HEK293 (cell line): ENCODE measurements around the gene CORT.

Experiments
- HOXA7 ChIP-seq: sonication (generic); formaldehyde crosslinking; IDR thresholded peaks from 2 replicates; pipeline ENCODE4 v1.8.1; 2022; ENCODE audit warnings: missing genetic modification reagents, borderline replicate concordance
- INSM2 ChIP-seq: fragments of 450-650 bp; formaldehyde crosslinking; IDR thresholded peaks from 2 replicates; pipeline ENCODE4 v1.5.1; 2016; ENCODE audit warnings: missing biosample characterization, missing genetic modification characterization
- PRDM2 ChIP-seq: fragments of 450-650 bp; formaldehyde crosslinking; IDR thresholded peaks from 2 replicates; pipeline ENCODE4 v1.5.1; 2016; ENCODE audit warnings: missing biosample characterization, missing genetic modification characterization, borderline replicate concordance
- RBAK ChIP-seq: fragments of 450-650 bp; formaldehyde crosslinking; IDR thresholded peaks from 2 replicates; pipeline ENCODE4 v1.5.1; 2016; ENCODE audit warnings: missing biosample characterization, missing genetic modification characterization
- REST ChIP-seq: fragments of 450-650 bp; formaldehyde crosslinking; IDR thresholded peaks from 2 replicates; pipeline ENCODE4 v1.5.1; 2016; ENCODE audit warnings: missing biosample characterization, missing genetic modification characterization
- ZNF10 ChIP-seq: fragments of 450-650 bp; formaldehyde crosslinking; IDR thresholded peaks from 2 replicates; pipeline ENCODE4 v1.5.1; 2017; ENCODE audit warnings: missing biosample characterization, missing genetic modification characterization
- ZNF214 ChIP-seq: fragments of 450-650 bp; formaldehyde crosslinking; IDR thresholded peaks from 2 replicates; pipeline ENCODE4 v1.5.1; 2017; ENCODE audit warnings: missing biosample characterization, mild to moderate bottlenecking, missing genetic modification characterization, borderline replicate concordance
- ZNF274 ChIP-seq, 2 experiments: fragments of 200-500 bp in 1 of 2; fragments of 450-650 bp in 1 of 2; sonication (Bioruptor generic) in 1 of 2; formaldehyde crosslinking in 1 of 2; IDR thresholded peaks; 2 replicates each; pipeline versions ENCODE4 v1.5.1 to v1.6.1; 2014 to 2016; ENCODE audit warnings: borderline replicate concordance in 1 of 2, inconsistent platforms in 1 of 2, low read length in 1 of 2, missing biosample characterization in 1 of 2, missing genetic modification characterization in 1 of 2
- ZNF324 ChIP-seq: fragments of 450-650 bp; formaldehyde crosslinking; IDR thresholded peaks from 2 replicates; pipeline ENCODE4 v1.5.1; 2016; ENCODE audit warnings: missing biosample characterization, missing genetic modification characterization
- ZNF335 ChIP-seq: fragments of 450-650 bp; formaldehyde crosslinking; conservative IDR thresholded peaks from 2 replicates; pipeline ENCODE4 v1.5.1; 2016; ENCODE audit warnings: missing biosample characterization, missing genetic modification characterization
- ZNF354C ChIP-seq: fragments of 450-650 bp; formaldehyde crosslinking; IDR thresholded peaks from 2 replicates; pipeline ENCODE4 v1.5.1; 2016; ENCODE audit warnings: missing biosample characterization, missing genetic modification characterization, low read depth, borderline replicate concordance
- ZNF37A ChIP-seq: fragments of 450-650 bp; IDR thresholded peaks from 2 replicates; pipeline ENCODE4 v1.5.1; 2018; ENCODE audit warnings: missing biosample characterization, missing genetic modification characterization
- ZNF544 ChIP-seq: fragments of 450-650 bp; formaldehyde crosslinking; IDR thresholded peaks from 2 replicates; pipeline ENCODE4 v1.5.0; 2017; ENCODE audit warnings: missing biosample characterization, missing genetic modification characterization
- ZNF549 ChIP-seq: fragments of 450-650 bp; IDR thresholded peaks from 2 replicates; pipeline ENCODE4 v1.5.1; 2018; ENCODE audit warnings: missing biosample characterization, missing genetic modification characterization, mild to moderate bottlenecking, inconsistent platforms, moderate library complexity
- ZNF561 ChIP-seq: fragments of 450-650 bp; IDR thresholded peaks from 2 replicates; pipeline ENCODE4 v1.5.1; 2018; ENCODE audit warnings: missing biosample characterization, missing genetic modification characterization, borderline replicate concordance
- ZNF623 ChIP-seq: fragments of 450-650 bp; formaldehyde crosslinking; IDR thresholded peaks from 2 replicates; pipeline ENCODE4 v1.5.1; 2016; ENCODE audit warnings: missing biosample characterization, missing genetic modification characterization
- ZSCAN18 ChIP-seq: fragments of 450-650 bp; formaldehyde crosslinking; IDR thresholded peaks from 2 replicates; pipeline ENCODE4 v1.5.1; 2016; ENCODE audit warnings: missing biosample characterization, missing genetic modification characterization
- TF ChIP-seq, protein P1 (sequence below): fragments of 450-650 bp; formaldehyde crosslinking; IDR thresholded peaks from 2 replicates; pipeline ENCODE4 v1.5.1; 2016; ENCODE audit warnings: missing biosample characterization, missing genetic modification characterization
- TF ChIP-seq, protein P2 (sequence below): fragments of 450-650 bp; formaldehyde crosslinking; IDR thresholded peaks from 2 replicates; pipeline ENCODE4 v1.5.1; 2016; ENCODE audit warnings: missing biosample characterization, missing genetic modification characterization

Gene CORT

DNA sequence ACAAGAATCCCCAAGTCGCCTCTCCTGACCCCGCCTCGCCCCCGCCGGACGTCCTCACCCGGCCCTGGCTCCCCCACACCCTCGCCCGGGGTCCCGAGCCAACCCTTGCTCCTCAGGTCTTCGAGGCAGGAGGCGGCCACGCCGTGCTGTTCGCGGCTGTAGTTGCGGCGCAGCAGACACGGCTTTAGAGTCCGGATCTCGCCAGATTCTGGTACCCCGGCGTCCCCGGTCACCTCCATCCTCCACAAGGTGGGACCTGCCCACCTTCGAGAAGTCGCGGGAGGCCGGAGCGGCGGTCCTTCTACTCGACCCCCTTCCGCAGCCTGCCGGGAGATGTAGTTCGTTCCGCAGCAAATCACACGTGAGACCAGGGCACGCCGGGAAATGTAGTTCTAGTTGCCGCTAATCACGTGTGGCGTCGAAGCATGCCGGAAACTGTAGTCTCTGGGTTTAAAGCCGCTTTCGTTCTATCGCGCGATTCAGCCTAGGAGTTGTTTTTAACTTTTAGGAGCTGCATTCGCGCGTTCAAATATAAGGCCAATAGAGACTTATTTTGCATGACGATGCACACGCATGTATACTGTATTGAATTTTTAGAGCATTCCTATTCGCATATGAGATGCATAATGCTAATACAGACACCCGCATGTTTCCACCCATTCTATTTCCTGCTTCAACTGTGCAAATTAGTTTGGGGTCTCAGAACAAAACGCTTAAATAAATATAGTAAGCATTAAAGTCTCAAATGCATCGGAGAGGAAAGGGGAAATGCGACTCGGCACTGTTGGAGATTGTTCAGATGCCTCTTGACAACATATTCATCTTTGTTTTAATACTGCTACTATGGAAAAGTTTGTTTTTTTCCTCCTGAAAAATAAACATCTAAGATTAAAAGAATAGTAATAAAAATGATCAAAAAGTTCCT is 22.7 kb downstream of the CORT start, which contains the start of gene DFFA (continued):
- TF ChIP-seq ZNF274 (IDR thresholded peaks at IDR 0.05; ENCODE audit: low read length), result no peak
- TF ChIP-seq ZNF274 (tag by site-specific recombination; IDR thresholded peaks at IDR 0.05; ENCODE audit: borderline replicate concordance), result no peak
- TF ChIP-seq ZNF561 (tag by site-specific recombination), result 0 out of 2 replicates have a peak, but pooled peaks have one; percentile 13
- TF ChIP-seq ZSCAN18 (tag by site-specific recombination), result no peak
- no peak for TF ChIP-seq ZNF214
- TF ChIP-seq, protein P1, sequence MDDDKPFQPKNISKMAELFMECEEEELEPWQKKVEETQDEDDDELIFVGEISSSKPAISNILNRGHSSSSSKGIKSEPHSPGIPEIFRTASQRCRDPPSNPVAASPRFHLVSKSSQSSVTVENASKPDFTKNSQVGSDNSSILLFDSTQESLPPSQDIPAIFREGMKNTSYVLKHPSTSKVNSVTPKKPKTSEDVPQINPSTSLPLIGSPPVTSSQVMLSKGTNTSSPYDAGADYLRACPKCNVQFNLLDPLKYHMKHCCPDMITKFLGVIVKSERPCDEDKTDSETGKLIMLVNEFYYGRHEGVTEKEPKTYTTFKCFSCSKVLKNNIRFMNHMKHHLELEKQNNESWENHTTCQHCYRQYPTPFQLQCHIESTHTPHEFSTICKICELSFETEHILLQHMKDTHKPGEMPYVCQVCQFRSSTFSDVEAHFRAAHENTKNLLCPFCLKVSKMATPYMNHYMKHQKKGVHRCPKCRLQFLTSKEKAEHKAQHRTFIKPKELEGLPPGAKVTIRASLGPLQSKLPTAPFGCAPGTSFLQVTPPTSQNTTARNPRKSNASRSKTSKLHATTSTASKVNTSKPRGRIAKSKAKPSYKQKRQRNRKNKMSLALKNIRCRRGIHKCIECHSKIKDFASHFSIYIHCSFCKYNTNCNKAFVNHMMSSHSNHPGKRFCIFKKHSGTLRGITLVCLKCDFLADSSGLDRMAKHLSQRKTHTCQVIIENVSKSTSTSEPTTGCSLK (tag by site-specific recombination), result no peak
- no peak for TF ChIP-seq RBAK (tag by site-specific recombination)
- no peak for TF ChIP-seq ZNF544
- TF ChIP-seq INSM2 (tag by site-specific recombination), result no peak; the same call in 1 of the 2 replicates
- TF ChIP-seq HOXA7 (CRISPR knock-in tag), result no peak
- TF ChIP-seq ZNF10 (tag by site-specific recombination), result no peak
- TF ChIP-seq ZNF549 (tag by site-specific recombination), result no peak
- no peak for TF ChIP-seq REST (tag by site-specific recombination)
- peak; percentile 80; the same call in 1 of the 2 replicates for TF ChIP-seq ZNF324 (tag by site-specific recombination)
- TF ChIP-seq, protein P2, sequence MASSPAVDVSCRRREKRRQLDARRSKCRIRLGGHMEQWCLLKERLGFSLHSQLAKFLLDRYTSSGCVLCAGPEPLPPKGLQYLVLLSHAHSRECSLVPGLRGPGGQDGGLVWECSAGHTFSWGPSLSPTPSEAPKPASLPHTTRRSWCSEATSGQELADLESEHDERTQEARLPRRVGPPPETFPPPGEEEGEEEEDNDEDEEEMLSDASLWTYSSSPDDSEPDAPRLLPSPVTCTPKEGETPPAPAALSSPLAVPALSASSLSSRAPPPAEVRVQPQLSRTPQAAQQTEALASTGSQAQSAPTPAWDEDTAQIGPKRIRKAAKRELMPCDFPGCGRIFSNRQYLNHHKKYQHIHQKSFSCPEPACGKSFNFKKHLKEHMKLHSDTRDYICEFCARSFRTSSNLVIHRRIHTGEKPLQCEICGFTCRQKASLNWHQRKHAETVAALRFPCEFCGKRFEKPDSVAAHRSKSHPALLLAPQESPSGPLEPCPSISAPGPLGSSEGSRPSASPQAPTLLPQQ (tag by site-specific recombination), result peak; percentile 87
- no peak for TF ChIP-seq ZNF623 (tag by site-specific recombination)
- TF ChIP-seq PRDM2 (tag by site-specific recombination), result no peak
- TF ChIP-seq ZNF354C, result no peak
- TF ChIP-seq ZNF335 (tag by site-specific recombination), result peak; percentile 99
- TF ChIP-seq ZNF37A (tag by site-specific recombination), result no peak
